ENCODE measurements around the gene TMEM259. TPM values are rescaled to one million over a fixed set of nuclear protein-coding genes. Genes with fewer than 3 reads are reported as not detected.

The TMEM259 gene
- total and polyA plus RNA-seq, 2 donors (not counting 3 experiments of a cell fraction or from before 2014, with no cell fraction given), result 142 to 297 TPM

DNA sequence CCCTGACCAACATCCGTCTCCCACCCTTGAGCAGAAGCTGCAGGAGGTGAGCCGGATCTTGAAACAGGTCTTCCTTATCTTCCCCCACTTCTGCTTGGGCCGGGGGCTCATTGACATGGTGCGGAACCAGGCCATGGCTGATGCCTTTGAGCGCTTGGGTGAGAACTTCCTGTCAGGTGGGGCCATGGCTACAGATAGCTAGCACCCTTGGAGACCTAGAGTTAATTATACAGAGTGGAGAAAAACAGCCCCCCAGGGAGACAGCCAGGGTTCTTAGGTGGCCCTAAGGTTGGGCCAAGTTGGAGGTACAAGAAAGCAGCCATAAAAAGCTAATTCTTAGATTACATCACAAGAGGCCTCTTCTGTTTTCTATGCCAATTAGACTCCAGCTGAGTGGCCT is 37.2 kb upstream of the TMEM259 start:
- Histone ChIP-seq H3K9me1 (replicated peaks; ENCODE audit: control insufficient read depth, extremely low read depth, insufficient read depth, low read length) (no peaks in the 10 kb centered on the region), H3K4me2 (ENCODE audit: insufficient read depth, low read length) (no peak overlapping the region), H3K36me3 (ENCODE audit: control insufficient read depth in 2 of 2, extremely low read depth in 1 of 2, insufficient read depth in 2 of 2, low read length in 2 of 2) (no peaks in the 10 kb centered on the region), H3K4me3 (replicated peaks in 1 of 3; ENCODE audit: insufficient read depth in 1 of 3, low read depth in 1 of 3, low read length in 3 of 3) (no peak overlapping the region), H4K20me1 (replicated peaks; ENCODE audit: control insufficient read depth, extremely low read depth, insufficient read depth, low read length) (no peaks in the 10 kb centered on the region), H3K9me3 (replicated peaks; ENCODE audit: control insufficient read depth, insufficient read depth, low read length) (no peaks in the 10 kb centered on the region), H2AFZ (ENCODE audit: low read depth, low read length) (no peak overlapping the region), H3K9ac (replicated peaks; ENCODE audit: extremely low read depth, insufficient read depth, low read length) (no peak overlapping the region), H3K27ac (ENCODE audit: insufficient read depth, low read depth, low read length) (no peak overlapping the region), H3K4me1 (ENCODE audit: control insufficient read depth, extremely low read depth, insufficient read depth, low read length) (no peaks in the 10 kb centered on the region), H3K27me3 (ENCODE audit: control insufficient read depth in 2 of 2, insufficient read depth in 2 of 2, low read length in 2 of 2) (no peaks in the 10 kb centered on the region), H3K79me2 (ENCODE audit: control insufficient read depth, insufficient read depth, low read length) (no peaks in the 10 kb centered on the region)
- BruUV-seq (replicated peaks), result no TSS peak
- no peak for FAIRE-seq
- CTCF ChIA-PET, result interaction anchor here (0.5 to 1.7 kb wide), 6 partner anchors 9 to 156 kb away, joined by 3 to 7 read pairs (median 3); partner anchors contain the start of gene GPX4
- dilution Hi-C loops (cut with MboI; ENCODE audit: extremely low pct_ligation_motif_present, low sequenced_read_pairs) (no loop called here), intact Hi-C loops (cut with micrococcal nuclease) (no loop called here)
- DNase-seq (ENCODE audit: low read depth, low spot score), result no peak
- POLR2A ChIA-PET, result no interaction called here
- TF ChIP-seq MAX (IDR thresholded peaks at IDR 0.05; ENCODE audit: insufficient read depth, insufficient read length), result no peak

GRCh38 chr19:1057176-1057855 is 36.4 kb upstream of the TMEM259 start:
- Histone ChIP-seq H3K9me3 (replicated peaks; ENCODE audit: control insufficient read depth, insufficient read depth, low read length) (no peaks in the 10 kb centered on the region), H3K4me1 (ENCODE audit: control insufficient read depth, extremely low read depth, insufficient read depth, low read length) (no peaks in the 10 kb centered on the region), H3K27me3 (ENCODE audit: control insufficient read depth in 2 of 2, insufficient read depth in 2 of 2, low read length in 2 of 2) (no peaks in the 10 kb centered on the region), H4K20me1 (replicated peaks; ENCODE audit: control insufficient read depth, extremely low read depth, insufficient read depth, low read length) (no peaks in the 10 kb centered on the region), H3K4me2 (ENCODE audit: insufficient read depth, low read length) (no peak overlapping the region), H3K36me3 (ENCODE audit: control insufficient read depth in 2 of 2, extremely low read depth in 1 of 2, insufficient read depth in 2 of 2, low read length in 2 of 2) (no peaks in the 10 kb centered on the region), H3K27ac (ENCODE audit: insufficient read depth, low read depth, low read length) (no peak overlapping the region), H3K9ac (replicated peaks; ENCODE audit: extremely low read depth, insufficient read depth, low read length) (no peak overlapping the region), H3K9me1 (replicated peaks; ENCODE audit: control insufficient read depth, extremely low read depth, insufficient read depth, low read length) (no peaks in the 10 kb centered on the region), H3K79me2 (ENCODE audit: control insufficient read depth, insufficient read depth, low read length) (no peaks in the 10 kb centered on the region), H2AFZ (ENCODE audit: low read depth, low read length) (no peak overlapping the region), H3K4me3 (replicated peaks in 1 of 3; ENCODE audit: insufficient read depth in 1 of 3, low read depth in 1 of 3, low read length in 3 of 3) (no peak overlapping the region)
- FAIRE-seq, result peak; percentile 70
- DNase-seq (ENCODE audit: low read depth, low spot score), result peak; percentile 29
- BruUV-seq (replicated peaks), result no TSS peak
- intact Hi-C loops (cut with micrococcal nuclease) (no loop called here), dilution Hi-C loops (cut with MboI; ENCODE audit: extremely low pct_ligation_motif_present, low sequenced_read_pairs) (no loop called here)
- CTCF ChIA-PET, result interaction anchor here (0.9 to 1.7 kb wide), 7 partner anchors 9 to 157 kb away, joined by 3 to 7 read pairs (median 3); partner anchors contain the start of genes ARHGAP45 and GPX4
- TF ChIP-seq JUN (IDR thresholded peaks at IDR 0.05; ENCODE audit: borderline replicate concordance, insufficient read depth, insufficient read length, low read depth) (no peak), POLR2A (IDR thresholded peaks at IDR 0.05; ENCODE audit: low read depth, low read length) (no peak), MYC (IDR thresholded peaks at IDR 0.05; ENCODE audit: low read depth, low read length) (no peak), CTCF (IDR thresholded peaks at IDR 0.05; ENCODE audit: extremely low read depth in 1 of 2, insufficient read depth in 1 of 2, low read depth in 1 of 2, low read length in 2 of 2) (peak in 1 of 2 donors; percentile 19), GATA2 (IDR thresholded peaks at IDR 0.05; ENCODE audit: insufficient read depth, insufficient read length, low read depth, low read length) (no peak), MAX (IDR thresholded peaks at IDR 0.05; ENCODE audit: insufficient read depth, insufficient read length) (no peak), EZH2 (IDR thresholded peaks at IDR 0.05; ENCODE audit: borderline replicate concordance, low read depth, low read length, severe bottlenecking) (no peak), POLR2AphosphoS5 (IDR thresholded peaks at IDR 0.05; ENCODE audit: insufficient read depth, low read depth, low read length) (no peak)
- POLR2A ChIA-PET, result no interaction called here
